ENCODE measurements around the gene AP2B1. TPM values are rescaled to one million over a fixed set of nuclear protein-coding genes. Genes with fewer than 3 reads are reported as not detected.

The AP2B1 gene
- total RNA-seq, 2 experiments from 2014 or later, result 161 to 172 TPM

Other genes with a start within 250 kb of the AP2B1 start
- 10 to 100 TPM; 40.0 to 50.1 TPM for gene SLFN11, start 213.7 kb upstream of the AP2B1 start, total RNA-seq
- 10 to 100 TPM; 11.2 to 12.4 TPM for gene SLFN12, start 154.8 kb upstream of the AP2B1 start, total RNA-seq
- 10 to 100 TPM; 56.2 to 56.3 TPM for gene SLFN13, start 138.6 kb upstream of the AP2B1 start, total RNA-seq
- 100 to 1,000 TPM; 115 to 123 TPM for gene SLFN12L, start 49.6 kb upstream of the AP2B1 start, total RNA-seq
- gene SLFN14, start 26.5 kb upstream of the AP2B1 start, total RNA-seq, result not detected
- 1 to 10 TPM; 4.0 to 4.1 TPM for gene PEX12, start 8.8 kb upstream of the AP2B1 start, total RNA-seq
- gene RASL10B, start 144.3 kb downstream of the AP2B1 start, total RNA-seq, result under 1 TPM in 1 of 2 experiments, not detected in 1; 0.10 TPM
- gene GAS2L2, start 165.9 kb downstream of the AP2B1 start, total RNA-seq, result not detected
- not detected for gene C17orf50, start 173.6 kb downstream of the AP2B1 start, total RNA-seq
- not detected for gene MMP28, start 208.3 kb downstream of the AP2B1 start, total RNA-seq
- gene TAF15, start 222.2 kb downstream of the AP2B1 start, total RNA-seq, result 100 to 1,000 TPM; 336 to 341 TPM

Measured in activated CD8-positive, alpha-beta T cell treated with anti-CD3 and anti-CD28 coated beads, Interleukin-2, amount 10 ng/mL, durations not matched to agents 7 days and 5 days (primary cell).